DOHH2 (cell line): ENCODE results near the gene MBP.

Experiments used
- CTCF ChIP-seq: fragments of 200-600 bp; sonication (generic); IDR thresholded peaks from one replicate; pipeline ENCODE4 v1.5.1; 2014; ENCODE audit warnings: antibody characterized with exemption, mild to moderate bottlenecking, low read depth, low read length; ENCODE audit not compliant: poor library complexity, severe bottlenecking
- EZH2phosphoT487 ChIP-seq: fragments of 200-600 bp; sonication (generic); IDR thresholded peaks from 2 replicates; pipeline ENCODE4 v1.6.1; 2017; ENCODE audit warnings: borderline replicate concordance, mild to moderate bottlenecking, antibody characterized with exemption, low read length, moderate library complexity, mixed read lengths

GRCh38 chr18:77103187-77103850 lies 29.3 kb downstream of the MBP start:
- TF ChIP-seq CTCF (no peak), EZH2phosphoT487 (no peak)
